ENCODE measurements around the gene RNASE3. TPM values are rescaled to one million over a fixed set of nuclear protein-coding genes. Genes with fewer than 3 reads are reported as not detected.
"Not testable (repeated sequence)": the region's sequence is repeated elsewhere in the genome, so short reads cannot be mapped to it uniquely, and the experiment has no call there.

Gene RNASE3
- total RNA-seq, 1 donor from 2014 or later, result not detected

DNA sequence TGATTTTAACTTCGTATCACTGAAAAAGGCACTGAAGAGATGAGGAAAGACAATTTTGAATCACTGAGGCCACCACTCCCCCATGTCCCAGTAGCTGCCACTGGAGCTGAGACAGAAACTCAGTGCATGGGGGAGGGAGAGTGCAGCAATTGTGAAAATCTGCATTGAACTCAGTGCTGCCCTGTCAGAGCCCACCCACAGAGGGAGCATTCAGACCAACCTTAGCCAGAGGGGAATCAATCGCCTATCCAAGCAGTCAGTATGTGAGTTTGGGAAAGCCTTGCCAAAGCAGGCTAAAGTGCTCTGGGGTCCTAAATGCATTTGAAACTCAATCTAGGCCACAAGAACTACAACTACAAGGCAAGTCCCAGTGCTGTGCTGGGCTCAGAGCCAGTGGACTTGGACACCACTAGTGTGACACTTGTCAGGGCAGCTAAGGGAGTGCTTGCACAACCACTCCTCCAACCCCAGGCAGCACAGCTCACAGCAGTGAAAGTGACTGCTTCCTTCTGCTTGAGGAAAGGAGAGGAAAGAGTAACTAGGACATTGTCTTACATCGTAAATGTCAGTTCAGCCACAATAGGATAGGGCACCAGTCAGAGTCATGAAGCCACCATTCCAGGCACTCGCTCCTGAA is 13.3 kb downstream of the RNASE3 start:
- DNase-seq (ENCODE audit: low spot score, unreplicated experiment), result no peak

DNA sequence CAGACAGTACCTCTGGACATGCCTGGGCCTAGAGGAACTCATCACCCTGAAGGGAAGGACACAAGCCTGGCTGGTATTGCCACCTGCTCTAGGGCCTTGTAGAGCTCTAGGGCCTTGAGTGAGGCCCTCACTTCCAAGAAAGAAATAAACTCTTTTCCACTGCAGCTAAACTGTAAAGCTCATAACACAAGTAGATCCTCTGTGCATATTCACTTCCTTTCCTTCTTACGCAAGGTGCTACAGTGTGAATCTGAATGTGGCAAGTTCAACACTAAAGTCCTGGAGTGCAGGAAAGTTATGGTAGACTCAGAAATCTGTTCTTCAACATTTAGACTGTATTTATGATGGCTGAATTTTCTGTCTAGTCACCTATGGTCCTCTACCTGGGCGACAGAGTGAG is 14.5 kb downstream of the RNASE3 start:
- no peaks in the 10 kb centered on the region for H3K36me3 Mint-ChIP-seq (ENCODE audit: insufficient read depth)
- TF ChIP-seq, protein P1, sequence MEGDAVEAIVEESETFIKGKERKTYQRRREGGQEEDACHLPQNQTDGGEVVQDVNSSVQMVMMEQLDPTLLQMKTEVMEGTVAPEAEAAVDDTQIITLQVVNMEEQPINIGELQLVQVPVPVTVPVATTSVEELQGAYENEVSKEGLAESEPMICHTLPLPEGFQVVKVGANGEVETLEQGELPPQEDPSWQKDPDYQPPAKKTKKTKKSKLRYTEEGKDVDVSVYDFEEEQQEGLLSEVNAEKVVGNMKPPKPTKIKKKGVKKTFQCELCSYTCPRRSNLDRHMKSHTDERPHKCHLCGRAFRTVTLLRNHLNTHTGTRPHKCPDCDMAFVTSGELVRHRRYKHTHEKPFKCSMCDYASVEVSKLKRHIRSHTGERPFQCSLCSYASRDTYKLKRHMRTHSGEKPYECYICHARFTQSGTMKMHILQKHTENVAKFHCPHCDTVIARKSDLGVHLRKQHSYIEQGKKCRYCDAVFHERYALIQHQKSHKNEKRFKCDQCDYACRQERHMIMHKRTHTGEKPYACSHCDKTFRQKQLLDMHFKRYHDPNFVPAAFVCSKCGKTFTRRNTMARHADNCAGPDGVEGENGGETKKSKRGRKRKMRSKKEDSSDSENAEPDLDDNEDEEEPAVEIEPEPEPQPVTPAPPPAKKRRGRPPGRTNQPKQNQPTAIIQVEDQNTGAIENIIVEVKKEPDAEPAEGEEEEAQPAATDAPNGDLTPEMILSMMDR (IDR thresholded peaks at IDR 0.05; ENCODE audit: unreplicated experiment), result no peak
- no peak overlapping the region for H3K4me3 Mint-ChIP-seq (ENCODE audit: low read depth)
- no peaks in the 10 kb centered on the region for H3K4me1 Mint-ChIP-seq (ENCODE audit: low read depth)
- no peaks in the 10 kb centered on the region for H3K9me3 Mint-ChIP-seq (ENCODE audit: low read depth)
- no peak for DNase-seq (ENCODE audit: low spot score, unreplicated experiment)
- no peaks in the 10 kb centered on the region for H3K27me3 Mint-ChIP-seq
- H3K27ac Mint-ChIP-seq, result no peak overlapping the region

More for the DNA sequence above, 13.3 kb downstream of the RNASE3 start:
- no peaks in the 10 kb centered on the region for H3K36me3 Mint-ChIP-seq (ENCODE audit: insufficient read depth)
- H3K9me3 Mint-ChIP-seq (ENCODE audit: low read depth), result no peaks in the 10 kb centered on the region
- H3K4me3 Mint-ChIP-seq (ENCODE audit: low read depth), result no peak overlapping the region
- no peak overlapping the region for H3K27ac Mint-ChIP-seq
- TF ChIP-seq, protein P1 (IDR thresholded peaks at IDR 0.05; ENCODE audit: unreplicated experiment), result no peak
- H3K27me3 Mint-ChIP-seq, result no peaks in the 10 kb centered on the region
- H3K4me1 Mint-ChIP-seq (ENCODE audit: low read depth), result no peaks in the 10 kb centered on the region

DNA sequence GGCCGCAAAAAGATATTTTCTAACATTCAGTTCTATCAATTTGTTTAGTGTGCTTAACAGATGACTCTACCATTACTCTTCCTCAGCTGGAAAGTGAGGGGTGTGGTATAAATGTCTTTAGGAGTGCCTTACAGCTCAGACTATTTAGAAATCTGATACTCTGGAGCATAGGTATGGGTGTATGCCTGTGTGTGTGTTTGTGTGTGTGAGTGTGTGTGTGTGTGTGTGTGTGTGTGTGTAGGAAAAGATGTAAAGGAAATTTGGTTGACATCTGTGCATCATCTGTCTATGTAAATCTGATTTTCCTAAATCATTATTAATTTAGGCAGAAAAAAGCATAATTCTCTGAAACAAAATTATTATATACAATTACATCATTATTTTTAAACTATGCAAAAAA is 16.0 kb downstream of the RNASE3 start:
- TF ChIP-seq, protein P1 (IDR thresholded peaks at IDR 0.05; ENCODE audit: unreplicated experiment), result no peak
- Mint-ChIP-seq H3K9me3 (ENCODE audit: low read depth) (no peaks in the 10 kb centered on the region), H3K27me3 (no peaks in the 10 kb centered on the region), H3K27ac (peak overlapping the region; percentile 76), H3K36me3 (ENCODE audit: insufficient read depth) (no peaks in the 10 kb centered on the region), H3K4me1 (ENCODE audit: low read depth) (no peaks in the 10 kb centered on the region), H3K4me3 (ENCODE audit: low read depth) (no peak overlapping the region)
- DNase-seq (ENCODE audit: low spot score, unreplicated experiment), result no peak

DNA sequence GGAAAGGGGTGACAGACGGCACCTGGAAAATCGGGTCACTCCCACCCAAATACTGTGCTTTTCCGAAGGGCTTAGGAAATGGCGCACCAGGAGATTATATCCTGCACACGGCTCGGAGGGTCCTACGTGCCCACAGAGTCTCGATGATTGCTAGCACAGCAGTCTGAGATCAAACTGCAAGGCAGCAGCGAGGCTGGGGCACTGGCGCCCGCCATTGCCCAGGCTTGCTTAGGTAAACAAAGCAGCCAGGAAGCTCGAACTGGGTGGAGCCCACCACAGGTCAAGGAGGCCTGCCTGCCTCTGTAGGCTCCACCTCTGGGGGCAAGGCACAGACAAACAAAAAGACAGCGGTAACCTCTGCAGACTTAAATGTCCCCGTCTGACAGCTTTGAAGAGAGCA is 19.6 kb downstream of the RNASE3 start:
- H3K27me3 Mint-ChIP-seq; H3K4me1 Mint-ChIP-seq (ENCODE audit: low read depth); DNase-seq (ENCODE audit: low spot score, unreplicated experiment); H3K27ac Mint-ChIP-seq; H3K36me3 Mint-ChIP-seq (ENCODE audit: insufficient read depth); H3K9me3 Mint-ChIP-seq (ENCODE audit: low read depth); H3K4me3 Mint-ChIP-seq (ENCODE audit: low read depth): not testable (repeated sequence)

DNA sequence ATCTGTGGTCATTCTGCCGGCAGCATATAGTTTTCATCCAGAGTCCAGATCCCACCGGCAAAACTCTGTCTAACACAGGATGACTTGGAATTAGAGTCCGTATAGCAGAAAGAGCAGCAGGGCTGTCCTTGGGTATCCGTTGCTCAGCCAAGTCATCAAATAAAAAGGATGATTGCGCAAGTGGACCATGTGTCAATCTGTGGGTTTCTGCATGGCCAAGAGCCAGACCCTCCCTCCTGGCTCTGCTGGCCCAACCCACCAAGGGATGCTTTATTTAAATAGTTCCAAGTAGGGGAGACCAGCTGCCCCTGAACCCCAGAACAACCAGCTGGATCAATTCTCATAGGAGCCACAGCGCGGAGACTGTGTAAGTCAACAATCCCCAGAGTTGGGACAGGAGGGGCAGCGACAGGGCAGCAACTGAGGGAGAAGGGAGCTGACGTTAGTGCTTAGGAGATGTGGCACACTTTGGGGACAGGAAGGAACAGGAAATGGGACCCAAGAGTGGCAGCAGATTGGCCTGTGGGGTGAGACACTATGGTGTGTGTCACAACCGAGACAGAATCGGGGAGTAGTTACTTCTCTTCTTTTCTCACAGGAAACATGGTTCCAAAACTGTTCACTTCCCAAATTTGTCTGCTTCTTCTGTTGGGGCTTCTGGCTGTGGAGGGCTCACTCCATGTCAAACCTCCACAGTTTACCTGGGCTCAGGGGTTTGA is 28.0 kb downstream of the RNASE3 start:
- peaks cover 46% of the 10 kb centered on the region for H3K27me3 Mint-ChIP-seq
- not testable (repeated sequence) for H3K9me3 Mint-ChIP-seq (ENCODE audit: low read depth); H3K27ac Mint-ChIP-seq; H3K4me3 Mint-ChIP-seq (ENCODE audit: low read depth); H3K4me1 Mint-ChIP-seq (ENCODE audit: low read depth); H3K36me3 Mint-ChIP-seq (ENCODE audit: insufficient read depth); DNase-seq (ENCODE audit: low spot score, unreplicated experiment)

DNA sequence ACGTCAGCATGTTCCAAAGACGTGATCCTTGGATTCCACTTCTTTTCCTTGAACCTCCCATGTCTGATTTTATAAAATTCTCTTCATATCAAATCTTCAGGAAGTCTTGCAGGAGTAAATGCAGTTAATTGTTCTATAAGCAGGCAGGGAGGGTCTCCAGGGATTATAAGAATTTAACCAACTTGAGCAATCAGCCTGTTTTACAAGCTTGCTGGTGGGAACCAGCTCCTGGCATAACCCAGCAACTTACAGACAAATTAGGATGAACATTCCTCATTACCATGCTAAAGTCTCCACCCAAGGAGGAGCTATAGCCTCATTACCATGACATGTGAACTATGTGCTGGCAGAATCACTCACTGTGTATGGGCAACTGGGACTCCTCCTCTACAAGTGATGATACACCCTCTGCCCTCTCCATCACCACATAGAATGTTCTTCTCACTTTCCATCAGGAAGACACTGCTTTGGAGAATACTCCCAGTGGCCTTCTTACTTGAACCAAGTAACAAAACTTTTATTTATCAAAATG is 32.6 kb downstream of the RNASE3 start:
- peaks cover 39% of the 10 kb centered on the region for H3K27me3 Mint-ChIP-seq
- not testable (repeated sequence) for H3K4me3 Mint-ChIP-seq (ENCODE audit: low read depth); H3K36me3 Mint-ChIP-seq (ENCODE audit: insufficient read depth)

More for the DNA sequence above, 32.6 kb downstream of the RNASE3 start:
- not testable (repeated sequence) for H3K27ac Mint-ChIP-seq; H3K4me1 Mint-ChIP-seq (ENCODE audit: low read depth); H3K9me3 Mint-ChIP-seq (ENCODE audit: low read depth); DNase-seq (ENCODE audit: low spot score, unreplicated experiment)

Data from progenitor cell of endocrine pancreas (in vitro differentiated cells).